ENCODE measurements around the gene CORO2A.

- TF ChIP-seq, protein P1, sequence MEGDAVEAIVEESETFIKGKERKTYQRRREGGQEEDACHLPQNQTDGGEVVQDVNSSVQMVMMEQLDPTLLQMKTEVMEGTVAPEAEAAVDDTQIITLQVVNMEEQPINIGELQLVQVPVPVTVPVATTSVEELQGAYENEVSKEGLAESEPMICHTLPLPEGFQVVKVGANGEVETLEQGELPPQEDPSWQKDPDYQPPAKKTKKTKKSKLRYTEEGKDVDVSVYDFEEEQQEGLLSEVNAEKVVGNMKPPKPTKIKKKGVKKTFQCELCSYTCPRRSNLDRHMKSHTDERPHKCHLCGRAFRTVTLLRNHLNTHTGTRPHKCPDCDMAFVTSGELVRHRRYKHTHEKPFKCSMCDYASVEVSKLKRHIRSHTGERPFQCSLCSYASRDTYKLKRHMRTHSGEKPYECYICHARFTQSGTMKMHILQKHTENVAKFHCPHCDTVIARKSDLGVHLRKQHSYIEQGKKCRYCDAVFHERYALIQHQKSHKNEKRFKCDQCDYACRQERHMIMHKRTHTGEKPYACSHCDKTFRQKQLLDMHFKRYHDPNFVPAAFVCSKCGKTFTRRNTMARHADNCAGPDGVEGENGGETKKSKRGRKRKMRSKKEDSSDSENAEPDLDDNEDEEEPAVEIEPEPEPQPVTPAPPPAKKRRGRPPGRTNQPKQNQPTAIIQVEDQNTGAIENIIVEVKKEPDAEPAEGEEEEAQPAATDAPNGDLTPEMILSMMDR (IDR thresholded peaks at IDR 0.05; ENCODE audit: low read depth, low read length, poor library complexity, severe bottlenecking): no peak
- no peak for TF ChIP-seq EZH2phosphoT487 (IDR thresholded peaks at IDR 0.05; ENCODE audit: borderline replicate concordance, low read length)
Measured at GRCh38 chr9:98208635-98209034, 16.2 kb upstream of the CORO2A start.
